Fibroblast of mammary gland (primary cell): Measurements from ENCODE around the gene TNS3.
"Not testable (repeated sequence)": the region's sequence is repeated elsewhere in the genome, so short reads cannot be mapped to it uniquely, and the experiment has no call there.

Experiments used
- DNase-seq: peaks from one replicate; pipeline ENCODE4 v3.0.0-alpha.2; 2010; ENCODE audit warnings: low read depth
- H3K4me3 ChIP-seq: 2 replicates; pipeline ENCODE4 v1.5.1; 2011; ENCODE audit warnings: low read depth, mild to moderate bottlenecking, low read length, moderate library complexity; ENCODE audit not compliant: control insufficient read depth
- CTCF ChIP-seq: conservative IDR thresholded peaks from 2 replicates; pipeline ENCODE4 v1.5.1; 2011; ENCODE audit warnings: low read depth, low read length, inconsistent platforms; ENCODE audit not compliant: control insufficient read depth, insufficient read depth

The TNS3 gene

GRCh38 chr7:47594406-47594805 is 12.5 kb upstream of the TNS3 start:
- TF ChIP-seq CTCF = no peak
- no peak for DNase-seq
- H3K4me3 ChIP-seq = no peak overlapping the region

GRCh38 chr7:47591655-47592572 is 10.0 kb upstream of the TNS3 start:
- H3K4me3 ChIP-seq = no peak overlapping the region
- DNase-seq = peak; percentile 49
- TF ChIP-seq CTCF = no peak

GRCh38 chr7:47591089-47591654 is 9.3 kb upstream of the TNS3 start:
- no peak overlapping the region for H3K4me3 ChIP-seq
- no peak for TF ChIP-seq CTCF
- DNase-seq = no peak

- not testable (repeated sequence) for H3K4me3 ChIP-seq, DNase-seq
These were observed 8.3 kb upstream of the TNS3 start for GRCh38 chr7:47590215-47590614.

- TF ChIP-seq CTCF = no peak
- no peak for DNase-seq
- H3K4me3 ChIP-seq = no peak overlapping the region
These were observed 6.9 kb upstream of the TNS3 start for GRCh38 chr7:47588704-47589225.

GRCh38 chr7:47587976-47588375 is 6.1 kb upstream of the TNS3 start:
- no peak overlapping the region for H3K4me3 ChIP-seq
- DNase-seq = no peak
- no peak for TF ChIP-seq CTCF

GRCh38 chr7:47587351-47587750 is 5.4 kb upstream of the TNS3 start:
- no peak overlapping the region for H3K4me3 ChIP-seq
- DNase-seq = no peak
- TF ChIP-seq CTCF = no peak
